ENCODE data around the gene ZNF138.

DNA sequence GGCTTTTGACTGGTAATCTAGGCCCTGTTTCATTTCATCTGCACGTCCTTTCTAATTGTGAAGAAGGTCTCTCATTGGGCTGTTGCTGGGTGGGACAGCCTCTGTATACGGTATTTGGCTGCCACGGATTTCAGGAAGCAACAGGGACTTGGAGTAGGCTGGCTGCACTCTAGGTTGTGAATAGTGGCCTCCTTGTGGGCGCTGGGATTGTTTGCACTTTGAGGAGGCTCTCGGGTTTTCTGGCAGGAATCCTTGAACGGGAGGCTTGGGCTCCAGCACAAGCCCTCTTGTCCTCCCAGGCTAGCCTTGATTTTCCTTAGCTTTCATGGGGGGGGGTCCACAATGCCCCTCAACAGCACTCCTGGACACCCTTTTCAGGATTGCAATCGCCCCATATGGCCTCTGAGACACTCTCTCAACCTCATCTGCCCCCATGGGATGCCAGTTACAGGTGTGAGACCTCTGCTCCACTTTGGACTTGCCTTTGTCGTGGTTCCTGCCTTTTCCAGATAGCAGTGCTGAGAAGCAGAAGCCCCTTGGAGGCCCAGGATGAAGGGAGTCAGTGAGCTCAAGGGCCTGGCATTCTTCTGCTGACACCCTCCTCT lies 75.0 kb downstream of the ZNF138 start:
- TF ChIP-seq POLR2A (IDR thresholded peaks at IDR 0.05; ENCODE audit: low read depth, low read length), result no peak
- TF ChIP-seq POLR2AphosphoS5 (IDR thresholded peaks at IDR 0.05; ENCODE audit: low read depth, low read length), result no peak

All from GM12891 (cell line).